Measurements from ENCODE around the gene ADAMTSL1.

The ADAMTSL1 gene

GRCh38 chr9:18542837-18543405 lies 69.0 kb downstream of the ADAMTSL1 start:
- Mint-ChIP-seq H3K4me1 (no peaks in the 10 kb centered on the region), H3K27me3 (no peaks in the 10 kb centered on the region), H3K36me3 (no peaks in the 10 kb centered on the region), H3K9me3 (peaks cover 0 to under 1% of the 10 kb centered on the region in 2 donors), H3K4me3 (no peak overlapping the region), H3K27ac (no peak overlapping the region)
- ATAC-seq (replicated peaks) (no peak), DNase-seq (no peak)

GRCh38 chr9:18543406-18544192 lies 69.6 kb downstream of the ADAMTSL1 start:
- no peaks in the 10 kb centered on the region for H3K4me1 Mint-ChIP-seq
- H3K27me3 Mint-ChIP-seq: no peaks in the 10 kb centered on the region
- no peak for ATAC-seq (replicated peaks)
- H3K36me3 Mint-ChIP-seq: no peaks in the 10 kb centered on the region
- H3K27ac Mint-ChIP-seq: no peak overlapping the region
- H3K4me3 Mint-ChIP-seq: no peak overlapping the region
- H3K9me3 Mint-ChIP-seq: no peaks in the 10 kb centered on the region
- no peak for DNase-seq

- H3K36me3 Mint-ChIP-seq: no peaks in the 10 kb centered on the region
- ATAC-seq (replicated peaks): no peak
- H3K9me3 Mint-ChIP-seq: no peaks in the 10 kb centered on the region
- H3K4me1 Mint-ChIP-seq: no peaks in the 10 kb centered on the region
- no peak overlapping the region for H3K4me3 Mint-ChIP-seq
- no peak for DNase-seq
- H3K27ac Mint-ChIP-seq: no peak overlapping the region
- H3K27me3 Mint-ChIP-seq: no peaks in the 10 kb centered on the region
Observed at GRCh38 chr9:18544456-18544855, 70.5 kb downstream of the ADAMTSL1 start.

DNA sequence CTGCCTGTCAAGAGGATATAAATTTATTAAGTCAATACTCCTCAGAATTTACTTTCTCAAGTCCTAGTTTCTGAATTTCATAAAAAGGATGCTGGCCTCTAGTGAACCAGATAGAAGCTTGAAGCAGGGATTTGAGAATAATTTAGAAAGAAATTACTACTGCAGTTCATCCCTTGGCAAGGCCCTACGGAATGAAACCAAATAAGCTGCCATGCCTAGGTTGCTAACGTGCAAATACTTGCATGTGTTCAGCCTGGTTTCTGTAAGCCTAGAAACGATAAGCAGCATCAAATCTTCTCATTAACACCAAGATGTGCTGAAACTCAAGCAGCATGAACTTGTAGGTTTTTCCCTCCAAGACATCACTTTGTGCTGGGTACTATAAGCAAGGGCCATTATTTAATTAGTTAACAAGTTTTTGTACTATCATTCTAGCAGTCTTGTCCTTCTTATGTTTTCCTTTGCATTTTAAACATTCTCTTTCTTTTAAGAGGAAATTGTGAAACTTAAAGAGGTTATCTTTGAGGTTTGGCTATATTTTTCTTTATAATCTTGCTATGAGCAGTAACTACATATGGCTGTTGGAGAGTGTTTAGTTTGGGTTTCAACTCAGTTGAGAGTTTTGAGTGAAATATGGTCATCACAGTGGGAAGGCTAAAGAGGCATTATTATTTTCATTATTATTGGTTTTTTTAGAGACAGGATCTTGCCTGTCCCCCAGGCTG lies 71.8 kb downstream of the ADAMTSL1 start:
- ATAC-seq (replicated peaks) (no peak), DNase-seq (no peak)
- no peak overlapping the region for H3K4me3 Mint-ChIP-seq
- no peaks in the 10 kb centered on the region for H3K27me3 Mint-ChIP-seq
- H3K4me1 Mint-ChIP-seq: no peaks in the 10 kb centered on the region
- no peak overlapping the region for H3K27ac Mint-ChIP-seq
- no peaks in the 10 kb centered on the region for H3K9me3 Mint-ChIP-seq
- no peaks in the 10 kb centered on the region for H3K36me3 Mint-ChIP-seq

DNA sequence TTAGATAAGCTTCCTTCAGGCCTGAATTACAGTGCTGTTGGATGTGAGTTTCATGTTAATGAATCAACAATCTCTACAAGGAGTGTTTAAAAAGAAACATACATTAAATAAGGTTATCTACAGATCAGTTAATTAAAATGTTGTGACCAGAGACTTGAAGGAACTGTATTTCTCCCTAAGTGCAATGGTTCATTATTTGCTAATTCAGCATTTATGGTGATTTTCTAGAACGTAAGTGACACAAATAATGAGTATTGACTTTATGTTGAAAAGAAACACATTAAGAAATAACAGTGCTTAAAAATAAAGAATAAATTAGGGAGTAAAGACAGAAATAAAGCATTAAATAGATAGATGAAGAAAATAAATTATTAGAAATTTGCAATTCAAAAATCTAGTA lies 74.5 kb downstream of the ADAMTSL1 start:
- Mint-ChIP-seq H3K27ac (no peak overlapping the region), H3K9me3 (no peaks in the 10 kb centered on the region), H3K36me3 (no peaks in the 10 kb centered on the region), H3K4me1 (no peaks in the 10 kb centered on the region), H3K27me3 (no peaks in the 10 kb centered on the region), H3K4me3 (no peak overlapping the region)
- DNase-seq (no peak), ATAC-seq (replicated peaks) (no peak)

- H3K27me3 Mint-ChIP-seq: no peaks in the 10 kb centered on the region
- DNase-seq (no peak), ATAC-seq (replicated peaks) (no peak)
- H3K9me3 Mint-ChIP-seq: peaks cover 0 to 2% of the 10 kb centered on the region in 2 donors
- no peak overlapping the region for H3K27ac Mint-ChIP-seq
- no peak overlapping the region for H3K4me3 Mint-ChIP-seq
- H3K4me1 Mint-ChIP-seq: no peaks in the 10 kb centered on the region
- no peaks in the 10 kb centered on the region for H3K36me3 Mint-ChIP-seq
Observed at GRCh38 chr9:18549772-18550171, 75.8 kb downstream of the ADAMTSL1 start.

GRCh38 chr9:18550286-18550685 lies 76.3 kb downstream of the ADAMTSL1 start:
- DNase-seq (no peak), ATAC-seq (replicated peaks) (no peak)
- H3K27ac Mint-ChIP-seq: no peak overlapping the region
- H3K27me3 Mint-ChIP-seq: no peaks in the 10 kb centered on the region
- H3K9me3 Mint-ChIP-seq: peaks cover 0 to 2% of the 10 kb centered on the region in 2 donors
- no peaks in the 10 kb centered on the region for H3K4me1 Mint-ChIP-seq
- no peaks in the 10 kb centered on the region for H3K36me3 Mint-ChIP-seq
- H3K4me3 Mint-ChIP-seq: no peak overlapping the region

DNA sequence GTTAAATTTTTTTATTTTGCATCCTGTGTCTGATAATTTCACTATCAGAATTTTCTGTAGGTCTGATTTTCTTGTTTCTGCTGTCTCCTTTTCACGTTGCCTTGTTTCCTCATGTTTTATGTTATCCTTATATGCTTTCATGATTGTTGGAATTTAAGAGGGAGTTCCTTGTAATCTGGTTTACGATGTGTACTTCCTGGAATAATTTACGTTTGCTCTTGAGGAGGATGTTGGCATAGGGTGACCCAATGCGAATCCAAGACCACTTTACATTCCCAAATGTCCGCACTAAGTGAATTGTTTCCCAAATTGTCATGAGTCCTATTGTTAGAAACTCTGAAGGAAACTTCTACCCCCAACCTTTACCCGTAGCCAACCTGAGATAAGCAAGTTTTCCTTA lies 80.3 kb downstream of the ADAMTSL1 start:
- no peak overlapping the region for H3K27ac Mint-ChIP-seq
- H3K9me3 Mint-ChIP-seq: peaks cover 0 to 2% of the 10 kb centered on the region in 2 donors
- ATAC-seq (replicated peaks) (no peak), DNase-seq (no peak)
- no peaks in the 10 kb centered on the region for H3K27me3 Mint-ChIP-seq
- no peaks in the 10 kb centered on the region for H3K36me3 Mint-ChIP-seq
- no peak overlapping the region for H3K4me3 Mint-ChIP-seq
- H3K4me1 Mint-ChIP-seq: no peaks in the 10 kb centered on the region

DNA sequence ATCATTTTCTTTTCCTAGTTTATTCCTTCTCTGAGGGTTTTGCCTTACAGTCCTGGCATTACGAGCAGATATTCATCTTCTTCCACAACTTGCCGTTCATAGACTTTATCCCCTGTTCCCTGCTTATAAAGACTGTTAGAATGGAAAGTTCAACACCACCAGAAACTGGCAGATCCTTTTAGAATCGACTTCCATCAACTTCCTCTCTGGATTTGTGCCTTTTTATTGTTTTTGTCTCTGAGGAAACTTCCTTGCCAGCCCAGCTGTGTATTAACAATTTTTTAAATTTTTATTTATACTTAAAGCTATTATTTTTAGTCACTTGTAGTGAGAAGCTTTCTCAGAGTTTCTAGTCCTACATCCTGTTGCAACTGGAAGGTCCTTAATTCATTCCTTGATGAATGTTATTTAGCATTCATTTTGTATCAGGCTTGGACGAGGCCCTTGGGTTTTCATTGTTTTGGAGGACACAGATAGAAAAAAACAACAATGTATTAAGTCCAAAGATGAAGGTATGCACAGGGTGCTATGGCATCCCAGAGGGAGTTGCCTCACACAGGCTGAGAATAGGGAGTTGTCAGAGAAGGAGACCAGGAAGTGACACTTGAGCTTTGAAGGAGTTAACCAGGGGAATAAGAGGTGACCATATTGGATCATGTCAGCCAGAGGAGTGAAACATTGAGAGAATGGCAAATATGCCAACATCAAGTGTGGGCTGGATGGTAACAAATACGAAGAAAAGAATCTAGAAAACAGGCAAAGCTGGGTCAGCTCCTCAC lies 81.3 kb downstream of the ADAMTSL1 start:
- no peak for DNase-seq
- Mint-ChIP-seq H3K27ac (no peak overlapping the region), H3K36me3 (no peaks in the 10 kb centered on the region), H3K4me1 (no peaks in the 10 kb centered on the region), H3K4me3 (no peak overlapping the region), H3K9me3 (peaks cover 0 to 2% of the 10 kb centered on the region in 2 donors), H3K27me3 (no peaks in the 10 kb centered on the region)
- ATAC-seq (replicated peaks): no peak

GRCh38 chr9:18564018-18564880 lies 90.3 kb downstream of the ADAMTSL1 start:
- no peak for DNase-seq
- H3K4me3 Mint-ChIP-seq: no peak overlapping the region

GRCh38 chr9:18566121-18566520 lies 92.2 kb downstream of the ADAMTSL1 start:
- Mint-ChIP-seq H3K4me3 (no peak overlapping the region), H3K9me3 (peaks cover 3 to 5% of the 10 kb centered on the region in 2 donors), H3K4me1 (no peaks in the 10 kb centered on the region), H3K27ac (no peak overlapping the region), H3K36me3 (no peaks in the 10 kb centered on the region), H3K27me3 (no peaks in the 10 kb centered on the region)
- DNase-seq (no peak), ATAC-seq (replicated peaks) (no peak)

More at GRCh38 chr9:18564018-18564880, 90.3 kb downstream of the ADAMTSL1 start:
- Mint-ChIP-seq H3K4me1 (no peaks in the 10 kb centered on the region), H3K36me3 (no peaks in the 10 kb centered on the region), H3K27me3 (no peaks in the 10 kb centered on the region), H3K27ac (no peak overlapping the region), H3K9me3 (peaks cover 6 to 11% of the 10 kb centered on the region in 2 donors)
- ATAC-seq (replicated peaks): no peak

GRCh38 chr9:18568973-18569372 lies 95.0 kb downstream of the ADAMTSL1 start:
- Mint-ChIP-seq H3K27ac (no peak overlapping the region), H3K4me1 (no peaks in the 10 kb centered on the region), H3K9me3 (no peaks in the 10 kb centered on the region), H3K4me3 (no peak overlapping the region), H3K36me3 (no peaks in the 10 kb centered on the region), H3K27me3 (no peaks in the 10 kb centered on the region)
- no peak for DNase-seq
- no peak for ATAC-seq (replicated peaks)

GRCh38 chr9:18569941-18570630 lies 96.1 kb downstream of the ADAMTSL1 start:
- no peak for DNase-seq
- Mint-ChIP-seq H3K27ac (no peak overlapping the region), H3K4me1 (no peaks in the 10 kb centered on the region), H3K36me3 (no peaks in the 10 kb centered on the region), H3K9me3 (no peaks in the 10 kb centered on the region), H3K4me3 (no peak overlapping the region), H3K27me3 (no peaks in the 10 kb centered on the region)
- ATAC-seq (replicated peaks): no peak

All from stimulated activated naive B cell treated with anti-CD40 and anti-IgM and Interleukin-4, amounts not matched to agents 10 μg/mL and 1 μg/mL and 100 μg/mL, for 72 hours (primary cell).